Vagina (tissue), 2 donors: ENCODE measurements around the gene PRPF6. TPM values are rescaled to one million over a fixed set of nuclear protein-coding genes. Genes with fewer than 3 reads are reported as not detected.

Source experiments
- DNase-seq, 2 donors: peaks; one replicate each; pipeline ENCODE4 v3.0.0-alpha.2; 2017; ENCODE audit errors: extremely low spot score in 2 of 2
- H3K27ac ChIP-seq: fragments of 200-600 bp; sonication (generic); one replicate; pipeline ENCODE4 v1.5.1; 2019
- H3K27me3 ChIP-seq: fragments of 200-600 bp; sonication (generic); one replicate; pipeline ENCODE4 v1.5.1; 2019
- H3K36me3 ChIP-seq, 2 donors: fragments of 200-600 bp; sonication (generic); one replicate each; pipeline ENCODE4 v1.5.1; 2017 to 2019
- H3K4me1 ChIP-seq: fragments of 200-600 bp; sonication (generic); one replicate; pipeline ENCODE4 v1.5.1; 2019
- H3K4me3 ChIP-seq, 2 donors: fragments of 200-600 bp; sonication (generic); 1 replicate in 1 of 2; 2 replicates in 1 of 2; pipeline ENCODE4 v1.5.1; 2016 to 2019
- H3K9me3 ChIP-seq: fragments of 200-600 bp; sonication (generic); one replicate; pipeline ENCODE4 v1.5.1; 2019
- CTCF ChIP-seq, 3 experiments: fragments of 450-650 bp in 2 of 3; fragments of 200-600 bp in 1 of 3; sonication (generic) in 1 of 3; IDR thresholded peaks; one replicate each; pipeline ENCODE4 v1.5.1; 2017 to 2019; ENCODE audit warnings: antibody characterized with exemption in 3 of 3, mild to moderate bottlenecking in 2 of 3, moderate library complexity in 2 of 3
- POLR2A ChIP-seq, 2 donors: fragments of 450-650 bp; IDR thresholded peaks; one replicate each; pipeline ENCODE4 v1.6.1; 2017; ENCODE audit warnings: antibody characterized with exemption in 2 of 2, mild to moderate bottlenecking in 2 of 2, moderate library complexity in 2 of 2
- POLR2AphosphoS5 ChIP-seq, 2 donors: sonication (generic); formaldehyde crosslinking; IDR thresholded peaks; one replicate each; pipeline ENCODE4 v1.9.0; 2017; ENCODE audit warnings: antibody characterized with exemption in 2 of 2, mild to moderate bottlenecking in 2 of 2, low read depth in 1 of 2; ENCODE audit not compliant: insufficient read depth in 1 of 2
- intact Hi-C: fragments of 100-400 bp; cut with DNase I; formaldehyde crosslinking; loops from one replicate; pipeline ENCODE4 v1.15.1; 2023
- total RNA-seq: library from RNA; depleted of rRNA; stranded (reverse); fragments of >200 nt; gene quantifications from one replicate; pipeline ENCODE4 v1.2.3, GENCODE V29; 2016

The PRPF6 gene
- total RNA-seq, result 50.6 TPM

- H3K27me3 ChIP-seq, result no peaks in the 10 kb centered on the region
- peaks cover 0 to 22% of the 10 kb centered on the region in 2 donors for H3K36me3 ChIP-seq
- H3K4me1 ChIP-seq, result peaks cover 49% of the 10 kb centered on the region
- peak within 1 kb of the TSS; percentile 57 for H3K27ac ChIP-seq
- no peak for DNase-seq
- no peaks in the 10 kb centered on the region for H3K9me3 ChIP-seq
- peak within 1 kb of the TSS; percentile 70 to 92 for H3K4me3 ChIP-seq
- peak in 1 of 2 donors; percentile 14 for TF ChIP-seq POLR2A (IDR thresholded peaks at IDR 0.05)
- TF ChIP-seq CTCF (IDR thresholded peaks at IDR 0.05), result peak; percentile 42 to 73 (median 66)
- TF ChIP-seq POLR2AphosphoS5 (IDR thresholded peaks at IDR 0.05; ENCODE audit: insufficient read depth in 1 of 2, low read depth in 1 of 2), result peak; percentile 87 to 95
- intact Hi-C loops, result no loop called here
These were observed at the start of gene PRPF6 for GRCh38 chr20:63980806-63981728. Gene PRPF6 (plus strand): TSS chr20:63981132. CDS start chr20:63981246, 114 bp downstream.

- H3K4me3 ChIP-seq, result no peak overlapping the region
- DNase-seq, result no peak
- no peaks in the 10 kb centered on the region for H3K4me1 ChIP-seq
- H3K9me3 ChIP-seq, result no peaks in the 10 kb centered on the region
- H3K27me3 ChIP-seq, result no peaks in the 10 kb centered on the region
- intact Hi-C loops, result no loop called here
- peaks cover 0 to 53% of the 10 kb centered on the region in 2 donors for H3K36me3 ChIP-seq
- no peak overlapping the region for H3K27ac ChIP-seq
- TF ChIP-seq POLR2AphosphoS5 (IDR thresholded peaks at IDR 0.05; ENCODE audit: insufficient read depth in 1 of 2, low read depth in 1 of 2), result no peak
- TF ChIP-seq CTCF (IDR thresholded peaks at IDR 0.05), result no peak
- no peak for TF ChIP-seq POLR2A (IDR thresholded peaks at IDR 0.05)
These were observed 49.2 kb upstream of the PRPF6 start for GRCh38 chr20:63931735-63932134.

- Histone ChIP-seq H3K4me1 (no peaks in the 10 kb centered on the region), H3K27me3 (no peaks in the 10 kb centered on the region), H3K9me3 (no peaks in the 10 kb centered on the region), H3K4me3 (no peak overlapping the region), H3K36me3 (peaks cover 0 to 53% of the 10 kb centered on the region in 2 donors), H3K27ac (no peak overlapping the region)
- DNase-seq, result no peak
- intact Hi-C loops, result no loop called here
- TF ChIP-seq POLR2AphosphoS5 (IDR thresholded peaks at IDR 0.05; ENCODE audit: insufficient read depth in 1 of 2, low read depth in 1 of 2) (no peak), POLR2A (IDR thresholded peaks at IDR 0.05) (no peak), CTCF (IDR thresholded peaks at IDR 0.05) (no peak)
These were observed 48.2 kb upstream of the PRPF6 start for GRCh38 chr20:63932606-63933160.

GRCh38 chr20:63933646-63934045 is 47.3 kb upstream of the PRPF6 start:
- peaks cover 0 to 47% of the 10 kb centered on the region in 2 donors for H3K36me3 ChIP-seq
- H3K27me3 ChIP-seq, result no peaks in the 10 kb centered on the region
- TF ChIP-seq POLR2A (IDR thresholded peaks at IDR 0.05) (no peak), CTCF (IDR thresholded peaks at IDR 0.05) (no peak), POLR2AphosphoS5 (IDR thresholded peaks at IDR 0.05; ENCODE audit: insufficient read depth in 1 of 2, low read depth in 1 of 2) (no peak)
- H3K27ac ChIP-seq, result no peak overlapping the region
- no peak overlapping the region for H3K4me3 ChIP-seq
- no peaks in the 10 kb centered on the region for H3K9me3 ChIP-seq
- intact Hi-C loops, result no loop called here
- no peaks in the 10 kb centered on the region for H3K4me1 ChIP-seq
- no peak for DNase-seq
